Liver (tissue), 9 donors: ENCODE measurements around the gene CA10. TPM values are rescaled to one million over a fixed set of nuclear protein-coding genes. Genes with fewer than 3 reads are reported as not detected.

Experiments
- DNase-seq: peaks from one replicate; pipeline ENCODE4 v3.0.0-alpha.2; 2017; ENCODE audit warnings: low spot score
- H3K27ac ChIP-seq, 2 donors: one replicate each; pipeline ENCODE4 v1.7.0; 2013; ENCODE audit warnings: inconsistent platforms in 2 of 2, low read length in 2 of 2, control low read depth in 1 of 2, low read depth in 1 of 2, mild to moderate bottlenecking in 1 of 2
- H3K27me3 ChIP-seq, 4 donors: one replicate each; pipeline versions ENCODE4 v1.6.1 to v1.7.0; 2013; ENCODE audit warnings: low read length in 3 of 4, inconsistent platforms in 1 of 4, mild to moderate bottlenecking in 1 of 4, moderate library complexity in 1 of 4; ENCODE audit not compliant: control insufficient read depth in 4 of 4, insufficient read depth in 4 of 4
- H3K36me3 ChIP-seq, 4 donors: one replicate each; pipeline versions ENCODE4 v1.6.1 to v1.7.0; 2013; ENCODE audit warnings: low read length in 3 of 4, mild to moderate bottlenecking in 3 of 4, low read depth in 1 of 4, moderate library complexity in 1 of 4; ENCODE audit not compliant: control insufficient read depth in 4 of 4, insufficient read depth in 3 of 4
- H3K4me1 ChIP-seq, 4 donors: one replicate each; pipeline versions ENCODE4 v1.6.1 to v1.7.0; 2013; ENCODE audit warnings: low read length in 3 of 4, mild to moderate bottlenecking in 3 of 4, moderate library complexity in 1 of 4; ENCODE audit not compliant: control insufficient read depth in 4 of 4, insufficient read depth in 4 of 4
- H3K4me3 ChIP-seq, 3 donors: one replicate each; pipeline versions ENCODE4 v1.6.1 to v1.7.0; 2013; ENCODE audit warnings: low read length in 3 of 3, control low read depth in 1 of 3, low read depth in 1 of 3, mild to moderate bottlenecking in 1 of 3
- H3K9ac ChIP-seq, 2 donors: one replicate each; pipeline ENCODE4 v1.7.0; 2013; ENCODE audit warnings: low read length in 2 of 2, mild to moderate bottlenecking in 2 of 2, moderate library complexity in 2 of 2, control low read depth in 1 of 2, low read depth in 1 of 2
- H3K9me3 ChIP-seq, 4 donors: one replicate each; pipeline versions ENCODE4 v1.6.1 to v1.7.0; 2013; ENCODE audit warnings: low read length in 3 of 4; ENCODE audit not compliant: control insufficient read depth in 4 of 4
- ATF3 ChIP-seq: IDR thresholded peaks from 2 replicates; pipeline ENCODE4 v1.6.1; 2016; ENCODE audit warnings: antibody characterized with exemption
- EGR1 ChIP-seq, 2 donors: IDR thresholded peaks; 2 replicates each; pipeline ENCODE4 v1.6.1; 2016 to 2018; ENCODE audit warnings: antibody characterized with exemption in 2 of 2, low read depth in 2 of 2
- FOXA2 ChIP-seq: IDR thresholded peaks from 2 replicates; pipeline ENCODE4 v1.6.1; 2016; ENCODE audit warnings: antibody characterized with exemption
- GABPA ChIP-seq, 2 donors: IDR thresholded peaks in 1 of 2; conservative IDR thresholded peaks in 1 of 2; 2 replicates each; pipeline ENCODE4 v1.6.1; 2016; ENCODE audit warnings: antibody characterized with exemption in 2 of 2, mild to moderate bottlenecking in 1 of 2, moderate library complexity in 1 of 2
- HNF4A ChIP-seq, 2 donors: conservative IDR thresholded peaks; 2 replicates each; pipeline ENCODE4 v1.6.1; 2016; ENCODE audit warnings: antibody characterized with exemption in 2 of 2, mild to moderate bottlenecking in 2 of 2
- HNF4G ChIP-seq: IDR thresholded peaks from 2 replicates; pipeline ENCODE4 v1.6.1; 2016; ENCODE audit warnings: antibody characterized with exemption
- MAX ChIP-seq: IDR thresholded peaks from 2 replicates; pipeline ENCODE4 v1.6.1; 2016; ENCODE audit warnings: antibody characterized with exemption
- NR2F2 ChIP-seq: IDR thresholded peaks from 2 replicates; pipeline ENCODE4 v1.6.1; 2016; ENCODE audit warnings: antibody characterized with exemption
- RAD21 ChIP-seq, 2 donors: IDR thresholded peaks; 2 replicates each; pipeline ENCODE4 v1.6.1; 2016; ENCODE audit warnings: antibody characterized with exemption in 2 of 2, mild to moderate bottlenecking in 2 of 2
- RXRA ChIP-seq, 2 donors: IDR thresholded peaks; 2 replicates each; pipeline ENCODE4 v1.6.1; 2017 to 2018; ENCODE audit warnings: antibody characterized with exemption in 2 of 2, mild to moderate bottlenecking in 1 of 2
- SP1 ChIP-seq: IDR thresholded peaks from 2 replicates; pipeline ENCODE4 v1.6.1; 2018; ENCODE audit warnings: antibody characterized with exemption, mild to moderate bottlenecking
- TAF1 ChIP-seq: conservative IDR thresholded peaks from 2 replicates; pipeline ENCODE4 v1.6.1; 2016; ENCODE audit warnings: antibody characterized with exemption, mild to moderate bottlenecking
- YY1 ChIP-seq: IDR thresholded peaks from 2 replicates; pipeline ENCODE4 v1.6.1; 2016; ENCODE audit warnings: antibody characterized with exemption, mild to moderate bottlenecking
- ZBTB33 ChIP-seq: IDR thresholded peaks from 2 replicates; pipeline ENCODE4 v1.6.1; 2016; ENCODE audit warnings: antibody characterized with exemption
- WGBS: extraction: QIAGEN DNeasy Blood & Tissue Kit; methylation state at CpG from one replicate; pipeline ENCODE4 v1.1.7; 2013; 5-methylcytosine and 5-hydroxymethylcytosine counted together
- polyA plus RNA-seq, 2 donors: library from polyadenylated mRNA; stranded (reverse) in 1 of 2; unstranded in 1 of 2; fragments of 200-250 nt in 1 of 2; fragments of >200 nt in 1 of 2; fragmentation: Nextera tagmentation in 1 of 2; extraction: Ambion mirVana in 1 of 2; gene quantifications; one replicate each; pipeline versions ENCODE4 v1.2.1 to v1.2.3, GENCODE V29; 2013 to 2015
- total RNA-seq, 2 donors: library from RNA; depleted of rRNA; stranded (reverse); fragments of >200 nt; gene quantifications; one replicate each; pipeline ENCODE4 v1.2.3, GENCODE V29; 2014
- donor health status: healthy.
- donor health status: healthy.
- donor health status: healthy.
- donor health status: healthy.
- donor health status: healthy.

CA10 gene
- total and polyA plus RNA-seq, 4 donors: 0.05 TPM; not detected in 3

GRCh38 chr17:51830451-51830850, 328.1 kb downstream of the CA10 start:
- Histone ChIP-seq H3K27me3 (peaks cover 0 to 7% (median 0%) of the 10 kb centered on the region in 4 donors), H3K4me1 (no peaks in the 10 kb centered on the region), H3K9ac (no peak overlapping the region), H3K4me3 (no peak overlapping the region), H3K27ac (no peak overlapping the region), H3K9me3 (no peaks in the 10 kb centered on the region), H3K36me3 (no peaks in the 10 kb centered on the region)
- TF ChIP-seq GABPA (IDR thresholded peaks at IDR 0.05 in 1 of 2, conservative IDR thresholded peaks at IDR 0.05 in 1 of 2) (no peak), YY1 (no peak), NR2F2 (no peak), EGR1 (IDR thresholded peaks at IDR 0.05; ENCODE audit: low read depth in 2 of 2) (no peak), RXRA (IDR thresholded peaks at IDR 0.05) (no peak), ATF3 (no peak)
- 40% methylated on average over 1 of the region's 1 CpG for WGBS
- DNase-seq: no peak

- no peaks in the 10 kb centered on the region for H3K36me3 ChIP-seq
- H3K9me3 ChIP-seq: no peaks in the 10 kb centered on the region
- H3K4me3 ChIP-seq: no peak overlapping the region
- WGBS: 33% methylated on average over 2 of the region's 2 CpGs
- H3K9ac ChIP-seq: no peak overlapping the region
- no peak overlapping the region for H3K27ac ChIP-seq
- TF ChIP-seq FOXA2 (no peak), SP1 (no peak)
- H3K4me1 ChIP-seq: no peaks in the 10 kb centered on the region
- no peak for DNase-seq
- peaks cover 0 to 7% (median 0%) of the 10 kb centered on the region in 4 donors for H3K27me3 ChIP-seq
Measured at GRCh38 chr17:51828901-51829300, 329.6 kb downstream of the CA10 start.

GRCh38 chr17:51827140-51827539, 331.4 kb downstream of the CA10 start:
- Histone ChIP-seq H3K4me3 (no peak overlapping the region), H3K27ac (no peak overlapping the region), H3K36me3 (no peaks in the 10 kb centered on the region), H3K27me3 (peaks cover 0 to 7% (median 0%) of the 10 kb centered on the region in 4 donors), H3K9ac (no peak overlapping the region), H3K4me1 (no peaks in the 10 kb centered on the region), H3K9me3 (no peaks in the 10 kb centered on the region)
- DNase-seq: no peak
- no peak for TF ChIP-seq HNF4G
- no peak for TF ChIP-seq ZBTB33
- no peak for TF ChIP-seq TAF1
- 66% methylated on average over 1 of the region's 1 CpG for whole genome bisulfite sequencing

- H3K36me3 ChIP-seq: no peaks in the 10 kb centered on the region
- H3K27me3 ChIP-seq: no peaks in the 10 kb centered on the region
- H3K27ac ChIP-seq: no peak overlapping the region
- no peak overlapping the region for H3K9ac ChIP-seq
- TF ChIP-seq MAX: no peak
- TF ChIP-seq RAD21 (IDR thresholded peaks at IDR 0.05): no peak
- TF ChIP-seq YY1: no peak
- no peak for TF ChIP-seq HNF4A (conservative IDR thresholded peaks at IDR 0.05)
- no peaks in the 10 kb centered on the region for H3K9me3 ChIP-seq
- no peak for DNase-seq
- H3K4me1 ChIP-seq: no peaks in the 10 kb centered on the region
- H3K4me3 ChIP-seq: no peak overlapping the region
- 51% methylated on average over 1 of the region's 1 CpG for WGBS
Measured at GRCh38 chr17:51820766-51821165, 337.7 kb downstream of the CA10 start.
